ENCODE results near the gene MACROD1.
A peak's percentile ranks its signal among the peaks of the same experiment; 100 is the strongest.

MACROD1 gene

GRCh38 chr11:64000026-64000739 is 165.7 kb downstream of the MACROD1 start:
- no peaks in the 10 kb centered on the region for H3K27me3 ChIP-seq (ENCODE audit: insufficient read depth, low read length)
- peak overlapping the region; percentile 42 for H4K8ac ChIP-seq (ENCODE audit: low read depth, low read length)
- no peak overlapping the region for H4K12ac ChIP-seq (ENCODE audit: low read depth, low read length)
- H3K79me2 ChIP-seq (ENCODE audit: control insufficient read depth, insufficient read depth, low read length, poor library complexity), result no peaks in the 10 kb centered on the region
- H3K27ac ChIP-seq (ENCODE audit: low read depth, low read length), result no peak overlapping the region
- no peak overlapping the region for H3K4ac ChIP-seq (ENCODE audit: low read depth, low read length)
- no peak overlapping the region for H2AK5ac ChIP-seq (ENCODE audit: low read length)
- H4K91ac ChIP-seq (ENCODE audit: low read depth, low read length), result no peak overlapping the region
- H3K4me3 ChIP-seq (ENCODE audit: low read depth, low read length), result no peak overlapping the region
- no peak overlapping the region for H3K14ac ChIP-seq (ENCODE audit: low read length)
- no CpG with 5 or more reads among the region's 67 CpGs for WGBS (ENCODE audit: extremely low coverage, insufficient coverage, insufficient read length)
- peaks cover 2% of the 10 kb centered on the region for H3K9me3 ChIP-seq (ENCODE audit: insufficient read depth, low read depth, low read length)
- H3K36me3 ChIP-seq (ENCODE audit: control insufficient read depth in 1 of 2, insufficient read depth in 2 of 2, low read length in 2 of 2), result peaks cover 31 to 32% of the 10 kb centered on the region in 2 experiments
- no peak overlapping the region for H3K23ac ChIP-seq (ENCODE audit: low read length)
- no peak overlapping the region for H2BK12ac ChIP-seq (ENCODE audit: low read length)
- no peak overlapping the region for H3K9ac ChIP-seq (ENCODE audit: low read length)
- peak overlapping the region; percentile 73 for H3K4me2 ChIP-seq (ENCODE audit: low read length)
- no peak overlapping the region for H2AFZ ChIP-seq (ENCODE audit: insufficient read depth, low read length, poor library complexity)
- H3K4me1 ChIP-seq (ENCODE audit: control insufficient read depth in 1 of 2, insufficient read depth in 2 of 2, low read length in 2 of 2), result peaks cover 15% of the 10 kb centered on the region in 2 experiments
- H3K79me1 ChIP-seq (ENCODE audit: low read length), result no peaks in the 10 kb centered on the region
- peak; percentile 58 to 78 for DNase-seq
- no peak overlapping the region for H2BK5ac ChIP-seq (ENCODE audit: low read depth, low read length, poor library complexity)
- no peak overlapping the region for H2BK120ac ChIP-seq (ENCODE audit: insufficient read depth, low read length, poor library complexity)
- H3K18ac ChIP-seq (ENCODE audit: low read length), result no peak overlapping the region

GRCh38 chr11:63999349-64000025 is 166.4 kb downstream of the MACROD1 start:
- no peak overlapping the region for H4K8ac ChIP-seq (ENCODE audit: low read depth, low read length)
- H3K36me3 ChIP-seq (ENCODE audit: control insufficient read depth in 1 of 2, insufficient read depth in 2 of 2, low read length in 2 of 2), result peaks cover 38% of the 10 kb centered on the region in 2 experiments
- no peak overlapping the region for H2BK12ac ChIP-seq (ENCODE audit: low read length)
- H2AFZ ChIP-seq (ENCODE audit: insufficient read depth, low read length, poor library complexity), result no peak overlapping the region
- no peak overlapping the region for H3K18ac ChIP-seq (ENCODE audit: low read length)
- no peak overlapping the region for H2BK5ac ChIP-seq (ENCODE audit: low read depth, low read length, poor library complexity)
- no peak overlapping the region for H4K91ac ChIP-seq (ENCODE audit: low read depth, low read length)
- no peak overlapping the region for H3K9ac ChIP-seq (ENCODE audit: low read length)
- no peak overlapping the region for H2AK5ac ChIP-seq (ENCODE audit: low read length)
- no peak overlapping the region for H3K14ac ChIP-seq (ENCODE audit: low read length)
- no peak overlapping the region for H3K27ac ChIP-seq (ENCODE audit: low read depth, low read length)
- no peaks in the 10 kb centered on the region for H3K27me3 ChIP-seq (ENCODE audit: insufficient read depth, low read length)
- H3K4me2 ChIP-seq (ENCODE audit: low read length), result peak overlapping the region; percentile 73
- no peak overlapping the region for H3K23ac ChIP-seq (ENCODE audit: low read length)
- H3K4me3 ChIP-seq (ENCODE audit: low read depth, low read length), result peak overlapping the region; percentile 59
- H3K9me3 ChIP-seq (ENCODE audit: insufficient read depth, low read depth, low read length), result peaks cover 2% of the 10 kb centered on the region
- no peaks in the 10 kb centered on the region for H3K79me1 ChIP-seq (ENCODE audit: low read length)
- no peaks in the 10 kb centered on the region for H3K79me2 ChIP-seq (ENCODE audit: control insufficient read depth, insufficient read depth, low read length, poor library complexity)
- H2BK120ac ChIP-seq (ENCODE audit: insufficient read depth, low read length, poor library complexity), result no peak overlapping the region
- H3K4me1 ChIP-seq (ENCODE audit: control insufficient read depth in 1 of 2, insufficient read depth in 2 of 2, low read length in 2 of 2), result peaks cover 15% of the 10 kb centered on the region in 2 experiments
- WGBS (ENCODE audit: extremely low coverage, insufficient coverage, insufficient read length), result no CpG with 5 or more reads among the region's 59 CpGs
- H4K12ac ChIP-seq (ENCODE audit: low read depth, low read length), result no peak overlapping the region
- no peak overlapping the region for H3K4ac ChIP-seq (ENCODE audit: low read depth, low read length)
- DNase-seq, result peak; percentile 92 to 93

- Histone ChIP-seq H3K23ac (ENCODE audit: low read length) (no peak overlapping the region), H3K4me1 (ENCODE audit: control insufficient read depth in 1 of 2, insufficient read depth in 2 of 2, low read length in 2 of 2) (peaks cover 15% of the 10 kb centered on the region in 2 experiments), H3K27ac (ENCODE audit: low read depth, low read length) (no peak overlapping the region), H2BK5ac (ENCODE audit: low read depth, low read length, poor library complexity) (no peak overlapping the region), H3K18ac (ENCODE audit: low read length) (no peak overlapping the region), H3K4me2 (ENCODE audit: low read length) (peak overlapping the region; percentile 73), H4K91ac (ENCODE audit: low read depth, low read length) (no peak overlapping the region), H4K8ac (ENCODE audit: low read depth, low read length) (no peak overlapping the region), H3K79me1 (ENCODE audit: low read length) (no peaks in the 10 kb centered on the region), H3K4ac (ENCODE audit: low read depth, low read length) (no peak overlapping the region), H3K9ac (ENCODE audit: low read length) (no peak overlapping the region), H3K36me3 (ENCODE audit: control insufficient read depth in 1 of 2, insufficient read depth in 2 of 2, low read length in 2 of 2) (peaks cover 43 to 44% of the 10 kb centered on the region in 2 experiments), H2BK120ac (ENCODE audit: insufficient read depth, low read length, poor library complexity) (no peak overlapping the region), H3K14ac (ENCODE audit: low read length) (no peak overlapping the region), H2AK5ac (ENCODE audit: low read length) (peak overlapping the region; percentile 16), H3K79me2 (ENCODE audit: control insufficient read depth, insufficient read depth, low read length, poor library complexity) (no peaks in the 10 kb centered on the region), H4K12ac (ENCODE audit: low read depth, low read length) (no peak overlapping the region), H3K9me3 (ENCODE audit: insufficient read depth, low read depth, low read length) (peaks cover 2% of the 10 kb centered on the region), H3K27me3 (ENCODE audit: insufficient read depth, low read length) (no peaks in the 10 kb centered on the region), H3K4me3 (ENCODE audit: low read depth, low read length) (peak overlapping the region; percentile 59), H2AFZ (ENCODE audit: insufficient read depth, low read length, poor library complexity) (no peak overlapping the region), H2BK12ac (ENCODE audit: low read length) (no peak overlapping the region)
- no CpG with 5 or more reads among the region's 54 CpGs for WGBS (ENCODE audit: extremely low coverage, insufficient coverage, insufficient read length)
- DNase-seq, result no peak
These were observed 167.2 kb downstream of the MACROD1 start for GRCh38 chr11:63998558-63999348.

- no peak overlapping the region for H3K14ac ChIP-seq (ENCODE audit: low read length)
- H3K4ac ChIP-seq (ENCODE audit: low read depth, low read length), result no peak overlapping the region
- H3K4me3 ChIP-seq (ENCODE audit: low read depth, low read length), result no peak overlapping the region
- no peak overlapping the region for H3K18ac ChIP-seq (ENCODE audit: low read length)
- H3K4me1 ChIP-seq (ENCODE audit: control insufficient read depth in 1 of 2, insufficient read depth in 2 of 2, low read length in 2 of 2), result peaks cover 15% of the 10 kb centered on the region in 2 experiments
- WGBS (ENCODE audit: extremely low coverage, insufficient coverage, insufficient read length), result no CpG with 5 or more reads among the region's 11 CpGs
- H4K91ac ChIP-seq (ENCODE audit: low read depth, low read length), result no peak overlapping the region
- H3K9ac ChIP-seq (ENCODE audit: low read length), result no peak overlapping the region
- DNase-seq, result no peak
- H3K4me2 ChIP-seq (ENCODE audit: low read length), result no peak overlapping the region
- H3K23ac ChIP-seq (ENCODE audit: low read length), result no peak overlapping the region
- H4K12ac ChIP-seq (ENCODE audit: low read depth, low read length), result no peak overlapping the region
- no peaks in the 10 kb centered on the region for H3K79me2 ChIP-seq (ENCODE audit: control insufficient read depth, insufficient read depth, low read length, poor library complexity)
- H3K36me3 ChIP-seq (ENCODE audit: control insufficient read depth in 1 of 2, insufficient read depth in 2 of 2, low read length in 2 of 2), result peaks cover 48 to 50% of the 10 kb centered on the region in 2 experiments
- peaks cover 2% of the 10 kb centered on the region for H3K9me3 ChIP-seq (ENCODE audit: insufficient read depth, low read depth, low read length)
- no peak overlapping the region for H2BK12ac ChIP-seq (ENCODE audit: low read length)
- H2AFZ ChIP-seq (ENCODE audit: insufficient read depth, low read length, poor library complexity), result no peak overlapping the region
- no peak overlapping the region for H2BK5ac ChIP-seq (ENCODE audit: low read depth, low read length, poor library complexity)
- no peaks in the 10 kb centered on the region for H3K79me1 ChIP-seq (ENCODE audit: low read length)
- H3K27ac ChIP-seq (ENCODE audit: low read depth, low read length), result no peak overlapping the region
- H3K27me3 ChIP-seq (ENCODE audit: insufficient read depth, low read length), result no peaks in the 10 kb centered on the region
- no peak overlapping the region for H4K8ac ChIP-seq (ENCODE audit: low read depth, low read length)
- H2BK120ac ChIP-seq (ENCODE audit: insufficient read depth, low read length, poor library complexity), result no peak overlapping the region
- H2AK5ac ChIP-seq (ENCODE audit: low read length), result no peak overlapping the region
These were observed 168.0 kb downstream of the MACROD1 start for GRCh38 chr11:63997801-63998337.

Data from trophoblast cell (in vitro differentiated cells and primary cell).